ENCODE measurements around the gene CORO7. TPM values are rescaled to one million over a fixed set of nuclear protein-coding genes. Genes with fewer than 3 reads are reported as not detected.

Gene CORO7
- total and polyA plus RNA-seq, 9 of the 15 experiments (the other 6 are each of a cell fraction or from before 2014, with no cell fraction given), result 0.45 to 77.2 (median 18.7) TPM

DNA sequence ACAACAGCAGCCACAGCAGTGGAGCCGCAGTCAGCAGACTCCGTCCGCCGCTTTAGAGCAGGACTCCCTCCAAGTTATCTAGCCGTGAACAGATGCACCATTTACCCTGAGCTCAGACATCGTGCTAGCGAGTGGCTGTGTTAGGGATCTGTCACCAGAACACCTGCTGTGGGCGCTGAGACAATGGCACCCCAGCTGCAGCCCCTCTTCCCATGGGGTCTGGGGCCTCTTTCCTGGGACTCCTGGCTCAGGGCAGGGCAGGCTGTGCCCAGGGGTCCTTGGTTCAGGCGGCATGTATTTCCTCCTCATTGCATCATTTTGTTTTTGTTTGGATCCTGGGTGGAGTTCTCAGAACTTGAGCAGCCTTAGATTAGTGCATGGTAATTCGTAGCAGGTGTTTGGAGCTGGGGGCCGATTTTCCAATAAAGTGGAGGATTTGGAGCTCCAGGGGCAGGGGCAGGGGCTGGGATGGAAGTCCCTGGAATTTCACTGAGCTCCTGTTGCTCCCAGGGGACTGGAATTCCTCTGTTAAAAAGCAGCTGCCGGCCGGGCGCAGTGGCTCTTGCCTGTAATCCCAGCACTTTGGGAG lies 34.6 kb upstream of the CORO7 start (continued):
- TF ChIP-seq, protein P1, sequence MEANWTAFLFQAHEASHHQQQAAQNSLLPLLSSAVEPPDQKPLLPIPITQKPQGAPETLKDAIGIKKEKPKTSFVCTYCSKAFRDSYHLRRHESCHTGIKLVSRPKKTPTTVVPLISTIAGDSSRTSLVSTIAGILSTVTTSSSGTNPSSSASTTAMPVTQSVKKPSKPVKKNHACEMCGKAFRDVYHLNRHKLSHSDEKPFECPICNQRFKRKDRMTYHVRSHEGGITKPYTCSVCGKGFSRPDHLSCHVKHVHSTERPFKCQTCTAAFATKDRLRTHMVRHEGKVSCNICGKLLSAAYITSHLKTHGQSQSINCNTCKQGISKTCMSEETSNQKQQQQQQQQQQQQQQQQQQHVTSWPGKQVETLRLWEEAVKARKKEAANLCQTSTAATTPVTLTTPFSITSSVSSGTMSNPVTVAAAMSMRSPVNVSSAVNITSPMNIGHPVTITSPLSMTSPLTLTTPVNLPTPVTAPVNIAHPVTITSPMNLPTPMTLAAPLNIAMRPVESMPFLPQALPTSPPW (CRISPR knock-in tag; IDR thresholded peaks at IDR 0.05), result no peak
- TF ChIP-seq CBX1 (IDR thresholded peaks at IDR 0.05; ENCODE audit: low read depth) (no peak), SIN3B (IDR thresholded peaks at IDR 0.05; ENCODE audit: low read depth) (no peak), ZNF785 (CRISPR knock-in tag; IDR thresholded peaks at IDR 0.05) (no peak), SIN3A (IDR thresholded peaks at IDR 0.05; ENCODE audit: borderline replicate concordance in 2 of 2, control insufficient read depth in 1 of 2, low read depth in 2 of 2, low read length in 2 of 2) (no peak), FOS (IDR thresholded peaks at IDR 0.05; ENCODE audit: extremely low read depth, insufficient read length) (no peak), TSC22D4 (tag; IDR thresholded peaks at IDR 0.05) (no peak), MTA1 (IDR thresholded peaks at IDR 0.05; ENCODE audit: borderline replicate concordance) (no peak), BRCA1 (IDR thresholded peaks at IDR 0.05) (no peak), BRCA1 (CRISPR knock-in tag; IDR thresholded peaks at IDR 0.05) (no peak), ZNF75A (CRISPR knock-in tag; IDR thresholded peaks at IDR 0.05) (peak; percentile 68), MYNN (IDR thresholded peaks at IDR 0.05) (no peak), MYNN (CRISPR knock-in tag; IDR thresholded peaks at IDR 0.05) (no peak), EWSR1 (IDR thresholded peaks at IDR 0.05; ENCODE audit: borderline replicate concordance, low read depth, partially characterized antibody) (no peak), ZNF384 (IDR thresholded peaks at IDR 0.05; ENCODE audit: low read depth, low read length) (no peak), SP1 (CRISPR knock-in tag; IDR thresholded peaks at IDR 0.05) (no peak), ZNF263 (CRISPR knock-in tag; IDR thresholded peaks at IDR 0.05; ENCODE audit: borderline replicate concordance) (no peak), BCOR (IDR thresholded peaks at IDR 0.05) (no peak), ETS2 (tag; IDR thresholded peaks at IDR 0.05; ENCODE audit: borderline replicate concordance, poor library complexity, severe bottlenecking) (no peak), RHOXF2B (CRISPR knock-in tag; conservative IDR thresholded peaks at IDR 0.05) (no peak), ZBTB8A (IDR thresholded peaks at IDR 0.05; ENCODE audit: partially characterized antibody) (no peak), ETV6 (IDR thresholded peaks at IDR 0.05; ENCODE audit: borderline replicate concordance in 1 of 2, low read depth in 2 of 2, low read length in 1 of 2) (no peak), ETV6 (CRISPR knock-in tag; IDR thresholded peaks at IDR 0.05; ENCODE audit: borderline replicate concordance) (no peak), POLR2A (conservative IDR thresholded peaks at IDR 0.05) (no peak)
- TF ChIP-seq, protein P2, sequence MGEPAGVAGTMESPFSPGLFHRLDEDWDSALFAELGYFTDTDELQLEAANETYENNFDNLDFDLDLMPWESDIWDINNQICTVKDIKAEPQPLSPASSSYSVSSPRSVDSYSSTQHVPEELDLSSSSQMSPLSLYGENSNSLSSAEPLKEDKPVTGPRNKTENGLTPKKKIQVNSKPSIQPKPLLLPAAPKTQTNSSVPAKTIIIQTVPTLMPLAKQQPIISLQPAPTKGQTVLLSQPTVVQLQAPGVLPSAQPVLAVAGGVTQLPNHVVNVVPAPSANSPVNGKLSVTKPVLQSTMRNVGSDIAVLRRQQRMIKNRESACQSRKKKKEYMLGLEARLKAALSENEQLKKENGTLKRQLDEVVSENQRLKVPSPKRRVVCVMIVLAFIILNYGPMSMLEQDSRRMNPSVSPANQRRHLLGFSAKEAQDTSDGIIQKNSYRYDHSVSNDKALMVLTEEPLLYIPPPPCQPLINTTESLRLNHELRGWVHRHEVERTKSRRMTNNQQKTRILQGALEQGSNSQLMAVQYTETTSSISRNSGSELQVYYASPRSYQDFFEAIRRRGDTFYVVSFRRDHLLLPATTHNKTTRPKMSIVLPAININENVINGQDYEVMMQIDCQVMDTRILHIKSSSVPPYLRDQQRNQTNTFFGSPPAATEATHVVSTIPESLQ (CRISPR knock-in tag; IDR thresholded peaks at IDR 0.05), result no peak
- TF ChIP-seq, protein P3, sequence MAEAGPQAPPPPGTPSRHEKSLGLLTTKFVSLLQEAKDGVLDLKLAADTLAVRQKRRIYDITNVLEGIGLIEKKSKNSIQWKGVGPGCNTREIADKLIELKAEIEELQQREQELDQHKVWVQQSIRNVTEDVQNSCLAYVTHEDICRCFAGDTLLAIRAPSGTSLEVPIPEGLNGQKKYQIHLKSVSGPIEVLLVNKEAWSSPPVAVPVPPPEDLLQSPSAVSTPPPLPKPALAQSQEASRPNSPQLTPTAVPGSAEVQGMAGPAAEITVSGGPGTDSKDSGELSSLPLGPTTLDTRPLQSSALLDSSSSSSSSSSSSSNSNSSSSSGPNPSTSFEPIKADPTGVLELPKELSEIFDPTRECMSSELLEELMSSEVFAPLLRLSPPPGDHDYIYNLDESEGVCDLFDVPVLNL (CRISPR knock-in tag; IDR thresholded peaks at IDR 0.05; ENCODE audit: low read depth), result no peak
- TF ChIP-seq, protein P4, sequence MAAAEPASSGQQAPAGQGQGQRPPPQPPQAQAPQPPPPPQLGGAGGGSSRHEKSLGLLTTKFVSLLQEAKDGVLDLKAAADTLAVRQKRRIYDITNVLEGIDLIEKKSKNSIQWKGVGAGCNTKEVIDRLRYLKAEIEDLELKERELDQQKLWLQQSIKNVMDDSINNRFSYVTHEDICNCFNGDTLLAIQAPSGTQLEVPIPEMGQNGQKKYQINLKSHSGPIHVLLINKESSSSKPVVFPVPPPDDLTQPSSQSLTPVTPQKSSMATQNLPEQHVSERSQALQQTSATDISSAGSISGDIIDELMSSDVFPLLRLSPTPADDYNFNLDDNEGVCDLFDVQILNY (CRISPR knock-in tag; IDR thresholded peaks at IDR 0.05), result no peak

Measured in K562 (cell line).